SU-DHL-6 (cell line): ENCODE results near the gene PQBP1.

Experiments used
- H2AFZ ChIP-seq: fragments of 200-600 bp; sonication (generic); 2 replicates; pipeline ENCODE4 v1.6.1; 2014; ENCODE audit warnings: low read depth, mild to moderate bottlenecking, moderate library complexity, mixed read lengths, antibody characterized with exemption, low read length; ENCODE audit not compliant: severe bottlenecking
- H3F3A ChIP-seq: fragments of 200-600 bp; shearing (Covaris generic); 2 replicates; pipeline ENCODE4 v1.6.0; 2016; ENCODE audit warnings: antibody characterized with exemption, mild to moderate bottlenecking; ENCODE audit not compliant: insufficient read depth
- H3K27ac ChIP-seq: fragments of 200-600 bp; sonication (generic); 2 replicates; pipeline ENCODE4 v1.5.1; 2016; ENCODE audit warnings: low read depth, mild to moderate bottlenecking, low read length, moderate library complexity, mixed read lengths
- H3K27me3 ChIP-seq: fragments of 200-600 bp; sonication (generic), shearing (Covaris generic); 2 replicates; pipeline ENCODE4 v1.6.0; 2014; ENCODE audit warnings: mild to moderate bottlenecking, low read length
- H3K36me3 ChIP-seq: fragments of 200-600 bp; sonication (generic); 2 replicates; pipeline ENCODE4 v1.6.1; 2014; ENCODE audit warnings: mild to moderate bottlenecking, low read length, mixed read lengths
- H3K4me2 ChIP-seq: fragments of 300-600, 200-600 bp; shearing (Covaris generic), sonication (generic); 2 replicates; pipeline ENCODE4 v1.6.0; 2014; ENCODE audit warnings: low read length, low read depth, mild to moderate bottlenecking; ENCODE audit not compliant: poor library complexity, severe bottlenecking
- H3K4me3 ChIP-seq: fragments of 200-600 bp; sonication (generic); 2 replicates; pipeline ENCODE4 v1.5.1; 2014; ENCODE audit warnings: antibody characterized with exemption, low read length, mild to moderate bottlenecking, mixed read lengths; ENCODE audit not compliant: insufficient read depth, poor library complexity, severe bottlenecking
- H3K79me2 ChIP-seq: fragments of 200-600 bp; sonication (generic); 2 replicates; pipeline ENCODE4 v1.6.1; 2014; ENCODE audit warnings: mild to moderate bottlenecking, low read length, moderate library complexity; ENCODE audit not compliant: insufficient read depth
- H3K9ac ChIP-seq: fragments of 200-600 bp; sonication (generic); 2 replicates; pipeline ENCODE4 v1.7.0; 2014; ENCODE audit warnings: mild to moderate bottlenecking, low read length
- H3K9me2 ChIP-seq: fragments of 200-600 bp; sonication (generic); replicated peaks from 2 replicates; pipeline ENCODE4 v1.6.1; 2014; ENCODE audit warnings: low read length; ENCODE audit not compliant: insufficient read depth
- H3K9me3 ChIP-seq: fragments of 200-600 bp; sonication (generic); 2 replicates; pipeline ENCODE4 v1.6.1; 2014; ENCODE audit warnings: low read length, mixed read lengths; ENCODE audit not compliant: insufficient read depth
- H4K20me1 ChIP-seq: fragments of 200-600 bp; sonication (generic); 2 replicates; pipeline ENCODE4 v1.6.1; 2014; ENCODE audit warnings: low read depth, mild to moderate bottlenecking, antibody characterized with exemption, low read length, moderate library complexity, mixed read lengths
- CTCF ChIP-seq: fragments of 200-600 bp; sonication (generic); IDR thresholded peaks from one replicate; pipeline ENCODE4 v1.5.1; 2017; ENCODE audit warnings: antibody characterized with exemption, mild to moderate bottlenecking, low read length, moderate library complexity; ENCODE audit not compliant: insufficient read depth, poor library complexity, severe bottlenecking
- EZH2phosphoT487 ChIP-seq: fragments of 200-600 bp; sonication (generic), shearing (Covaris generic); conservative IDR thresholded peaks from 2 replicates; pipeline ENCODE4 v1.6.1; 2018; ENCODE audit warnings: mild to moderate bottlenecking, antibody characterized with exemption, low read length, moderate library complexity, mixed read lengths

Gene PQBP1

GRCh38 chrX:48891402-48892288 is 6.1 kb upstream of the PQBP1 start:
- no peaks in the 10 kb centered on the region for H4K20me1 ChIP-seq
- H3K9me3 ChIP-seq, result no peaks in the 10 kb centered on the region
- H3K9me2 ChIP-seq, result no peaks in the 10 kb centered on the region
- H3K79me2 ChIP-seq, result peaks cover 4% of the 10 kb centered on the region; the same call in 1 of the 2 replicates
- H2AFZ ChIP-seq, result peak overlapping the region; percentile 74
- peak overlapping the region; percentile 34 for H3K4me3 ChIP-seq
- no peak overlapping the region for H3K27ac ChIP-seq
- no peaks in the 10 kb centered on the region for H3F3A ChIP-seq
- H3K36me3 ChIP-seq, result no peaks in the 10 kb centered on the region
- TF ChIP-seq EZH2phosphoT487, result no peak
- TF ChIP-seq CTCF, result peak; percentile 11
- no peaks in the 10 kb centered on the region for H3K27me3 ChIP-seq
- peak overlapping the region; percentile 41; the same call in 1 of the 2 replicates for H3K9ac ChIP-seq
- H3K4me2 ChIP-seq, result peak overlapping the region; percentile 62

- no peaks in the 10 kb centered on the region for H4K20me1 ChIP-seq
- H3K27ac ChIP-seq, result no peak overlapping the region
- H3K79me2 ChIP-seq, result peaks cover 10% of the 10 kb centered on the region; the same call in 1 of the 2 replicates
- H3K4me2 ChIP-seq, result no peak overlapping the region
- H3K9ac ChIP-seq, result no peak overlapping the region
- H3K27me3 ChIP-seq, result no peaks in the 10 kb centered on the region
- H3K36me3 ChIP-seq, result no peaks in the 10 kb centered on the region
- no peaks in the 10 kb centered on the region for H3K9me2 ChIP-seq
- H3K4me3 ChIP-seq, result no peak overlapping the region
- no peaks in the 10 kb centered on the region for H3F3A ChIP-seq
- TF ChIP-seq EZH2phosphoT487, result no peak
- no peak for TF ChIP-seq CTCF
- no peak overlapping the region for H2AFZ ChIP-seq
- no peaks in the 10 kb centered on the region for H3K9me3 ChIP-seq
These were observed 4.8 kb upstream of the PQBP1 start for GRCh38 chrX:48892896-48893295.

DNA sequence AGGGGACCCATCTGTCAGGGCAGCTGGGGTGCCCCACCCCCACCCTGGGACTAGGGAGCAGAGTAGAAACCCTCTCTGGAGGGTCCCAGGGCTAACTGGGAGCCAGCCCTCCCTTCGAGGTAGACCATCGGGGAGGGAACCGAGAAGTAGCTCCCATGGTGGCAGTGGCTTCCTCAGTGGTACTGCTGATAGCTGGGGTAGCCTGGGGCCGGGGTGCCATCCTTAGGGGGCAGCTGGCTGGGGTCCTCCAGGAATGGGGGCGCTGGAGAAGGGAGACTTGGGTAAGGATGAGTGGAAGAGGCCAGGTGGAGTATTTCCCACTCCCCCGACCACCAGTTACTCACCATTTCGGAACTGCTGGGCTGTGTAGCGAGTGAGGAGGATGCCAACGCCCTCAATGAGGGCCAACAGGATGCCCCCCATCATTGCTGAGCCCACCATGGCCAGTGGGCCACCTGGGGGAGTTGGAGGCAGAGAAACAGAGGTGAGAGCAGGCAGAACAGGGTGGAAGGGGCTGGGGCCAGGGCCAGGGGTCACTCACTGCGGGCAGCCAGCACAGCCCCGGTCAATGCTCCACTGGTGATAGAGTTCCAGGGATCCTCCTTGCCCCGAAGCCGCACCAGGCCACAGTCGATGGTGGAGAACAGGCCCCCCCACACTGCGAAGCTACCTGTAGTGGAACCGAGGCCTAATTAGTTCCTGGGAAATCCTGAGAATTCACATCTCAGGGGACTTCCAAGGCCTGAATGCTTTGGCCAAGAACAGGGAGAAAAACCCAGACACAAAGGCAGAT is 4.0 kb upstream of the PQBP1 start:
- no peak overlapping the region for H2AFZ ChIP-seq
- H3K27ac ChIP-seq, result no peak overlapping the region
- H3K79me2 ChIP-seq, result peaks cover 14% of the 10 kb centered on the region
- H3K27me3 ChIP-seq, result no peaks in the 10 kb centered on the region
- no peak overlapping the region for H3K4me3 ChIP-seq
- H3K9ac ChIP-seq, result no peak overlapping the region
- no peaks in the 10 kb centered on the region for H4K20me1 ChIP-seq
- H3K9me2 ChIP-seq, result no peaks in the 10 kb centered on the region
- H3F3A ChIP-seq, result peaks cover 5% of the 10 kb centered on the region; the same call in 1 of the 2 replicates
- no peak overlapping the region for H3K4me2 ChIP-seq
- no peaks in the 10 kb centered on the region for H3K36me3 ChIP-seq
- no peaks in the 10 kb centered on the region for H3K9me3 ChIP-seq
- TF ChIP-seq EZH2phosphoT487, result no peak
- no peak for TF ChIP-seq CTCF
